GM21737 (cell line): ENCODE data around the gene GIGYF2.
"Not testable (repeated sequence)": the region's sequence is repeated elsewhere in the genome, so short reads cannot be mapped to it uniquely, and the experiment has no call there.

Experiments
- ATAC-seq: cut with Tn5 transposase; IDR thresholded peaks from one replicate; pipeline ENCODE4 v1.9.1; 2021; ENCODE audit warnings: mild to moderate bottlenecking, moderate library complexity; ENCODE audit not compliant: unreplicated experiment

GIGYF2 gene

GRCh38 chr2:232907718-232908085 is 210.6 kb downstream of the GIGYF2 start:
- not testable (repeated sequence) for ATAC-seq

- no peak for ATAC-seq
Measured at GRCh38 chr2:232908695-232909094, 211.6 kb downstream of the GIGYF2 start.
